GM23338 (cell line): Measurements from ENCODE around the gene SEC14L1. TPM values are rescaled to one million over a fixed set of nuclear protein-coding genes. Genes with fewer than 3 reads are reported as not detected.
A peak's percentile ranks its signal among the peaks of the same experiment; 100 is the strongest.

Source experiments
- ATAC-seq: fragments of 200-7000 bp; cut with Tn5 transposase; 3 replicates; pipeline ENCODE4 v1.9.1; 2020
- DNase-seq: peaks from one replicate; pipeline ENCODE4 v3.0.0-alpha.2; 2015; ENCODE audit warnings: low spot score
- H2AFZ ChIP-seq: fragments of 200-600 bp; sonication (generic); 2 replicates; pipeline ENCODE4 v1.8.0; 2016; ENCODE audit warnings: antibody characterized with exemption, mild to moderate bottlenecking, moderate library complexity
- H3F3A ChIP-seq: fragments of 200-600 bp; sonication (generic); replicated peaks from 2 replicates; pipeline ENCODE4 v1.8.0; 2017; ENCODE audit warnings: antibody characterized with exemption, mixed run types, low read depth
- H3K27ac ChIP-seq: fragments of 200-600 bp; sonication (generic); 2 replicates; pipeline ENCODE4 v1.6.1; 2016; ENCODE audit warnings: low read depth
- H3K27me3 ChIP-seq: fragments of 200-600 bp; sonication (generic); 2 replicates; pipeline ENCODE4 v1.8.0; 2016; ENCODE audit warnings: mild to moderate bottlenecking, mixed run types, moderate library complexity; ENCODE audit not compliant: insufficient read depth
- H3K36me3 ChIP-seq: fragments of 200-600 bp; sonication (generic); 2 replicates; pipeline ENCODE4 v1.8.0; 2016; ENCODE audit warnings: mild to moderate bottlenecking; ENCODE audit not compliant: insufficient read depth
- H3K4me1 ChIP-seq: fragments of 200-600 bp; sonication (generic); 2 replicates; pipeline ENCODE4 v1.8.0; 2016; ENCODE audit warnings: mild to moderate bottlenecking, moderate library complexity; ENCODE audit not compliant: insufficient read depth
- H3K4me2 ChIP-seq: fragments of 200-600 bp; sonication (generic); 2 replicates; pipeline ENCODE4 v1.7.1; 2017; ENCODE audit warnings: mixed run types
- H3K4me3 ChIP-seq: fragments of 200-600 bp; sonication (generic); 2 replicates; pipeline ENCODE4 v1.6.1; 2016; ENCODE audit warnings: mixed run types
- H3K79me2 ChIP-seq: fragments of 200-600 bp; sonication (generic); replicated peaks from 2 replicates; pipeline ENCODE4 v1.8.0; 2017; ENCODE audit warnings: mild to moderate bottlenecking; ENCODE audit not compliant: insufficient read depth
- H3K9me2 ChIP-seq: fragments of 200-600 bp; sonication (generic); 2 replicates; pipeline ENCODE4 v1.8.0; 2017; ENCODE audit not compliant: insufficient read depth
- H4K20me1 ChIP-seq: fragments of 200-600 bp; sonication (generic); replicated peaks from 2 replicates; pipeline ENCODE4 v1.8.0; 2017; ENCODE audit warnings: mild to moderate bottlenecking; ENCODE audit not compliant: insufficient read depth
- H3K27ac Mint-ChIP-seq: 2 replicates; pipeline ENCODE4 v1.8.0; 2020; ENCODE audit warnings: inconsistent platforms, mild to moderate bottlenecking, moderate library complexity, mixed read lengths
- H3K27me3 Mint-ChIP-seq: 3 replicates; pipeline ENCODE4 v1.8.0; 2022; ENCODE audit warnings: low read depth, mild to moderate bottlenecking, moderate library complexity, mixed read lengths, inconsistent platforms; ENCODE audit not compliant: insufficient read depth, poor library complexity
- H3K36me3 Mint-ChIP-seq: 3 replicates; pipeline ENCODE4 v1.8.0; 2021; ENCODE audit warnings: low read depth, mild to moderate bottlenecking, inconsistent platforms, moderate library complexity, mixed read lengths
- H3K4me1 Mint-ChIP-seq: 3 replicates; pipeline ENCODE4 v1.8.0; 2020; ENCODE audit warnings: mild to moderate bottlenecking, inconsistent platforms, mixed read lengths
- H3K4me3 Mint-ChIP-seq: 3 replicates; pipeline ENCODE4 v1.8.0; 2021; ENCODE audit warnings: moderate library complexity, mild to moderate bottlenecking, inconsistent platforms, mixed read lengths
- H3K9me3 Mint-ChIP-seq: 3 replicates; pipeline ENCODE4 v1.8.0; 2020; ENCODE audit warnings: moderate library complexity, mild to moderate bottlenecking, inconsistent platforms, mixed read lengths
- CREB1 ChIP-seq: fragments of 250-450 bp; sonication (Bioruptor Pico); IDR thresholded peaks from 2 replicates; pipeline ENCODE4 v1.5.0; 2020; ENCODE audit warnings: low read depth, mild to moderate bottlenecking, moderate library complexity
- ETS1 ChIP-seq: IDR thresholded peaks from 2 replicates; pipeline ENCODE4 v1.6.1; 2016; ENCODE audit warnings: antibody characterized with exemption
- JUNB ChIP-seq: IDR thresholded peaks from one replicate; pipeline ENCODE4 v1.6.1; 2016; ENCODE audit warnings: antibody characterized with exemption; ENCODE audit not compliant: unreplicated experiment
- NANOG ChIP-seq: IDR thresholded peaks from 2 replicates; pipeline ENCODE4 v1.6.1; 2016; ENCODE audit warnings: antibody characterized with exemption, borderline replicate concordance
- ZNF331 ChIP-seq: fragments of 250-450 bp; sonication (Bioruptor Pico); IDR thresholded peaks from 2 replicates; pipeline ENCODE4 v1.5.0; 2020; ENCODE audit warnings: low read depth, mild to moderate bottlenecking, moderate library complexity
- ZNF462 ChIP-seq: fragments of 250-450 bp; sonication (Bioruptor Pico); IDR thresholded peaks from 2 replicates; pipeline ENCODE4 v1.5.0; 2020; ENCODE audit warnings: mild to moderate bottlenecking, moderate library complexity
- polyA plus RNA-seq: library from polyadenylated mRNA; unstranded; fragments of >200 nt; fragmentation: Nextera tagmentation; extraction: Ambion mirVana; gene quantifications from 2 replicates; pipeline ENCODE4 v1.2.1, GENCODE V29; 2016
- total RNA-seq: library from RNA; depleted of rRNA; stranded (reverse); fragments of >200 nt; shearing (Covaris generic); gene quantifications from 2 replicates; pipeline ENCODE4 v1.2.3, GENCODE V29; 2014
- TF ChIP-seq, protein P1 (sequence below), 2 experiments: fragments of 200-600 bp in 1 of 2; sonication (generic) in 1 of 2; conservative IDR thresholded peaks; 2 replicates each; pipeline versions ENCODE4 v1.5.1 to v1.6.1; 2016 to 2017; ENCODE audit warnings: antibody characterized with exemption in 2 of 2, low read depth in 2 of 2, mild to moderate bottlenecking in 2 of 2, moderate library complexity in 1 of 2

SEC14L1 gene
- total and polyA plus RNA-seq, 2 experiments from 2014 or later, result 26.8 to 54.8 TPM

DNA sequence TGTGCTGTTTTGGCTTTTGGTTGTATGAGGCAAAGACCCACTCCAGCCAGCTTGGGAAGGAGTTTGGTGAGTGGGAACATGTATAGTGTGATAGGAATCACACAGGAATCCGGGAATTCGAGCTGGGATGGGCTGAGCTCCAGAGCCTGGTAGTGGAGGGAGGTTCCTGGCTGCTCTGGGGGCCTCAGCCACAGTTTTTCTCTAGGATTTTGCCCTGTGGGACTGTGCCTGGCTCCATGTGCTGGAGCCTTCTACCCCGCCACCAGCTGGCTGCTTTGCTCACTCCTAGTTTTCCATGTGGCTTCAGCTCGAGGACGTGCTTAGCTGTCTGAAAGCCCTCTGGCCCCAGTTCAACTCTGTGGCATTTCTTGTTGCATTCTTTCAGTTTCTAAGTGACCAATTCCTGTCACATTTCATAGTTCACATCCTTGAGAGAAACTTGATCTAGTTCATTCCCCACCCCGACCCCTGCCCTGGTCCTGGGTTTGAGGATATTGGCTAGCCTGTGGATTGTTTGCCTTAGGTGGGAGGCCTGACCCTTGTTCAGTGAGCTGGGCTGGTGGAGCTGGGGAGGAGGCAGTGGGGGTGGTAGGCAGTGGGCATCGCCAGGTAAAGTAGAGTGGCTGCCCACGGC lies 5.0 kb downstream of the SEC14L1 start:
- Mint-ChIP-seq H3K4me1 (peaks cover 44% of the 10 kb centered on the region), H3K4me3 (no peak overlapping the region), H3K36me3 (peaks cover 8% of the 10 kb centered on the region; the same call in 2 of the 3 replicates), H3K27me3 (peaks cover 17% of the 10 kb centered on the region), H3K9me3 (no peaks in the 10 kb centered on the region), H3K27ac (no peak overlapping the region)
- Histone ChIP-seq H3K4me3 (no peak overlapping the region; the same call in 1 of the 2 replicates), H4K20me1 (peaks cover 16% of the 10 kb centered on the region), H3K79me2 (peaks cover 52% of the 10 kb centered on the region), H3K4me1 (peaks cover 38% of the 10 kb centered on the region), H3K27ac (peak overlapping the region; percentile 78), H2AFZ (no peak overlapping the region), H3K4me2 (peak overlapping the region; percentile 15), H3F3A (peaks cover 11% of the 10 kb centered on the region; the same call in 1 of the 2 replicates), H3K36me3 (peaks cover 20% of the 10 kb centered on the region; the same call in 1 of the 2 replicates), H3K9me2 (no peaks in the 10 kb centered on the region), H3K27me3 (no peaks in the 10 kb centered on the region)
- TF ChIP-seq ETS1 (no peak), NANOG (no peak)
- TF ChIP-seq, protein P1, sequence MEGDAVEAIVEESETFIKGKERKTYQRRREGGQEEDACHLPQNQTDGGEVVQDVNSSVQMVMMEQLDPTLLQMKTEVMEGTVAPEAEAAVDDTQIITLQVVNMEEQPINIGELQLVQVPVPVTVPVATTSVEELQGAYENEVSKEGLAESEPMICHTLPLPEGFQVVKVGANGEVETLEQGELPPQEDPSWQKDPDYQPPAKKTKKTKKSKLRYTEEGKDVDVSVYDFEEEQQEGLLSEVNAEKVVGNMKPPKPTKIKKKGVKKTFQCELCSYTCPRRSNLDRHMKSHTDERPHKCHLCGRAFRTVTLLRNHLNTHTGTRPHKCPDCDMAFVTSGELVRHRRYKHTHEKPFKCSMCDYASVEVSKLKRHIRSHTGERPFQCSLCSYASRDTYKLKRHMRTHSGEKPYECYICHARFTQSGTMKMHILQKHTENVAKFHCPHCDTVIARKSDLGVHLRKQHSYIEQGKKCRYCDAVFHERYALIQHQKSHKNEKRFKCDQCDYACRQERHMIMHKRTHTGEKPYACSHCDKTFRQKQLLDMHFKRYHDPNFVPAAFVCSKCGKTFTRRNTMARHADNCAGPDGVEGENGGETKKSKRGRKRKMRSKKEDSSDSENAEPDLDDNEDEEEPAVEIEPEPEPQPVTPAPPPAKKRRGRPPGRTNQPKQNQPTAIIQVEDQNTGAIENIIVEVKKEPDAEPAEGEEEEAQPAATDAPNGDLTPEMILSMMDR (conservative IDR thresholded peaks at IDR 0.05; ENCODE audit: low read depth in 2 of 2), result peak in 1 of 2 experiments; percentile 28; a peak in 1 of 4 replicates
- ATAC-seq (peak; percentile 26), DNase-seq (peak; percentile 65)

DNA sequence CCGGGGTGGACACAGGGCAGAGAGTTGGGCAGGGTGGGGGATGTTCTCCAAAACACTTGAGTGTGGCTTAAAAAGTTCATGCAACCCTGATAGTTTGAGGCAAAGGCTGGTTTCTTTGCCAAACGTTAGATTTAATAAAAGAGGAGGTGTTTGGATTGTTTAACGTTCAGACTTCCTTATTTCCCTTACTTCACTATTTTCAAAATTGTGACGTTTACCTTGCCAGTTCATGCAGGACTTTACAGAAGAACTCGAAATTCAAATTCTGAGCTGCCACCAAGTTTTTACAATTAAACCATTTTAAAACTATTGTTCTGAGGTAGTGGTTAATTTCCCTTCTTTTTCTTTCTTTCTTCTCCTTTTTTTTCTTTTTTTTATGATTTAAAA lies 5.5 kb downstream of the SEC14L1 start:
- peaks cover 57% of the 10 kb centered on the region for H3K79me2 ChIP-seq
- TF ChIP-seq ZNF331 (no peak), JUNB (no peak), ZNF462 (CRISPR knock-in tag) (no peak), CREB1 (CRISPR knock-in tag) (no peak), ETS1 (no peak)

More for the DNA sequence above, 5.5 kb downstream of the SEC14L1 start:
- peak overlapping the region; percentile 15 for H3K4me2 ChIP-seq
- peak overlapping the region; percentile 78 for H3K27ac ChIP-seq
- no peak for ATAC-seq
- H4K20me1 ChIP-seq, result peaks cover 17% of the 10 kb centered on the region
- Mint-ChIP-seq H3K36me3 (peaks cover 8% of the 10 kb centered on the region; the same call in 2 of the 3 replicates), H3K27ac (no peak overlapping the region), H3K4me1 (peaks cover 44% of the 10 kb centered on the region), H3K9me3 (no peaks in the 10 kb centered on the region), H3K27me3 (peaks cover 17% of the 10 kb centered on the region), H3K4me3 (no peak overlapping the region; the same call in 2 of the 3 replicates)
- H3K4me3 ChIP-seq, result no peak overlapping the region; the same call in 1 of the 2 replicates
- H3K27me3 ChIP-seq, result no peaks in the 10 kb centered on the region
- peaks cover 38% of the 10 kb centered on the region for H3K4me1 ChIP-seq
- no peak for DNase-seq
- H3K9me2 ChIP-seq, result no peaks in the 10 kb centered on the region
- H2AFZ ChIP-seq, result no peak overlapping the region
- peaks cover 20% of the 10 kb centered on the region; the same call in 1 of the 2 replicates for H3K36me3 ChIP-seq
- H3F3A ChIP-seq, result peaks cover 11% of the 10 kb centered on the region; the same call in 1 of the 2 replicates
